ENCODE data around the gene MAN1B1.

DNA sequence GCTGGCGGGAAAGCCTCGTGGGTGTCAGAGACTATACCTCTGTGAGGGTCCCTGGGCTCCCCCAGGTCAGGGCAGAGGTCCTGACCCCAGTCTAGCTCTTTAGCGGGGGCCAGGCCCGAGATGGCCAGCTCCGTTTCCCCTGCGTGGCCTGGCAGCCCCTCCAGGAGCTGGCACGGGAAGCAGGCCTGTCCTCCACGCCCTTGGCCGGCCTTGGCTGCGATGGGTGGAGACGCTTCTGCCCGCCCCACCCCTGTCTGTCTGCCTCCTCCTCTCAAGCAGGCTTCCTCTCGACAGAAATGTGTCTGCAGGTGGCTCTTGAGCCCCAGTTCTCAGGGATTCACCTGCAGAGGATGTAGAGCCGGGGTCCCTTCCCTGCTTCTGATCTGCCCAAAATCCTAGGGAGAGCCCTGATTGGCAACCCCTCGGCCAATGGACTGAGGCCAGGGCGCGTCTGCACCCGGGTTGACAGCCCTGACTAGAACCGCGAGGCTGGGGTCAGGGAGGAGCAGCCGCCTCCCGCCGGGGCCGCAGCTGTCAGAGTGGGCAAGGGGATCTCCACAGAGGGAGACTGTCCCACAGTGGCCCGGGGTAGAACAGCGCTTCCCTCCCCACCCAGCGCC, 49.6 kb downstream of the MAN1B1 start:
- no peak for TF ChIP-seq EZH2 (optimal IDR thresholded peaks at IDR 0.05; ENCODE audit: low read depth, low read length)
- TF ChIP-seq, protein P1, sequence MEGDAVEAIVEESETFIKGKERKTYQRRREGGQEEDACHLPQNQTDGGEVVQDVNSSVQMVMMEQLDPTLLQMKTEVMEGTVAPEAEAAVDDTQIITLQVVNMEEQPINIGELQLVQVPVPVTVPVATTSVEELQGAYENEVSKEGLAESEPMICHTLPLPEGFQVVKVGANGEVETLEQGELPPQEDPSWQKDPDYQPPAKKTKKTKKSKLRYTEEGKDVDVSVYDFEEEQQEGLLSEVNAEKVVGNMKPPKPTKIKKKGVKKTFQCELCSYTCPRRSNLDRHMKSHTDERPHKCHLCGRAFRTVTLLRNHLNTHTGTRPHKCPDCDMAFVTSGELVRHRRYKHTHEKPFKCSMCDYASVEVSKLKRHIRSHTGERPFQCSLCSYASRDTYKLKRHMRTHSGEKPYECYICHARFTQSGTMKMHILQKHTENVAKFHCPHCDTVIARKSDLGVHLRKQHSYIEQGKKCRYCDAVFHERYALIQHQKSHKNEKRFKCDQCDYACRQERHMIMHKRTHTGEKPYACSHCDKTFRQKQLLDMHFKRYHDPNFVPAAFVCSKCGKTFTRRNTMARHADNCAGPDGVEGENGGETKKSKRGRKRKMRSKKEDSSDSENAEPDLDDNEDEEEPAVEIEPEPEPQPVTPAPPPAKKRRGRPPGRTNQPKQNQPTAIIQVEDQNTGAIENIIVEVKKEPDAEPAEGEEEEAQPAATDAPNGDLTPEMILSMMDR (IDR thresholded peaks at IDR 0.05; ENCODE audit: low read length) = no peak

Measured in MM.1S (cell line).